Right forelimb (tissue), 1 donor: ENCODE data around the gene CEACAM16.
A peak's percentile ranks its signal among the peaks of the same experiment; 100 is the strongest.
"Not testable (repeated sequence)": the region's sequence is repeated elsewhere in the genome, so short reads cannot be mapped to it uniquely, and the experiment has no call there.

Source experiments
- DNase-seq: peaks from one replicate; pipeline ENCODE4 v3.0.0-alpha.2; 2018

The CEACAM16 gene, protein sequence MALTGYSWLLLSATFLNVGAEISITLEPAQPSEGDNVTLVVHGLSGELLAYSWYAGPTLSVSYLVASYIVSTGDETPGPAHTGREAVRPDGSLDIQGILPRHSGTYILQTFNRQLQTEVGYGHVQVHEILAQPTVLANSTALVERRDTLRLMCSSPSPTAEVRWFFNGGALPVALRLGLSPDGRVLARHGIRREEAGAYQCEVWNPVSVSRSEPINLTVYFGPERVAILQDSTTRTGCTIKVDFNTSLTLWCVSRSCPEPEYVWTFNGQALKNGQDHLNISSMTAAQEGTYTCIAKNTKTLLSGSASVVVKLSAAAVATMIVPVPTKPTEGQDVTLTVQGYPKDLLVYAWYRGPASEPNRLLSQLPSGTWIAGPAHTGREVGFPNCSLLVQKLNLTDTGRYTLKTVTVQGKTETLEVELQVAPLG

DNA sequence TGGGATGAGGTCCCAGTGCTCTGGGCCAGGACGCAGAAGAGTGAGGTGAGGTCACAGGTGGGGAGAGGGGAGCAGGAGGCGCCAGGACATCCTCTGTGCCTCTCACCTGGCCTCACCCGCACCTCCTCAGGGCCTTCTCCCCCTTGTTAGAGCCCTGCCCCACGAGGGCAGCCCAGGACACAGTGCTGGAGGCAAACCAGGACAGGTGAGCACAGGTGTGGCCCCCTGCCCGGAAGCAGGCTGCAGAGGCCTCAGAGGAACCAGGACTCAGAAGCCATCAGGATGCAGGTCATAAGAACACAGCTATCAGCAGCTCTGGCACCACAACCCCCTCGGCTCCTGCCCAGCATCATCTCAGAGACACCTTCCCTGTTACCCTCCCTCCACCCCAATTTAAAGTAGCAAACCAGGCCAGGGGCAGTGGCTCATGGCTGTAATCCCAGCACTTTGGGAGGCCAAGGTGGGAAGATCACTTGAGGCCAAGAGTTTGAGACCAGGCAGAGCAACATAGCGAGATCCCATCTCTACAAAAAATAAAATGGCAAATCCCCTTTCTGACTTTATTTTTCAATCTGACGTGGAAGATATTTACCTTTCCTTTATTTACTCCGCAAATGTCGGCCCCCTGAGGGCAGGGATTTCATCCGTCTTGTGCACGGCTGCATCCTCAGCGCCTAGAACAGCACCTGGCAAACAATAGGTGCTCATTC, at the start of gene CEACAM16:
CEACAM16 (plus strand) TSS at position 660 of the 710 bp plus-strand sequence. CDS start 2,306 bp downstream, outside the sequence.
- no peak for DNase-seq

DNA sequence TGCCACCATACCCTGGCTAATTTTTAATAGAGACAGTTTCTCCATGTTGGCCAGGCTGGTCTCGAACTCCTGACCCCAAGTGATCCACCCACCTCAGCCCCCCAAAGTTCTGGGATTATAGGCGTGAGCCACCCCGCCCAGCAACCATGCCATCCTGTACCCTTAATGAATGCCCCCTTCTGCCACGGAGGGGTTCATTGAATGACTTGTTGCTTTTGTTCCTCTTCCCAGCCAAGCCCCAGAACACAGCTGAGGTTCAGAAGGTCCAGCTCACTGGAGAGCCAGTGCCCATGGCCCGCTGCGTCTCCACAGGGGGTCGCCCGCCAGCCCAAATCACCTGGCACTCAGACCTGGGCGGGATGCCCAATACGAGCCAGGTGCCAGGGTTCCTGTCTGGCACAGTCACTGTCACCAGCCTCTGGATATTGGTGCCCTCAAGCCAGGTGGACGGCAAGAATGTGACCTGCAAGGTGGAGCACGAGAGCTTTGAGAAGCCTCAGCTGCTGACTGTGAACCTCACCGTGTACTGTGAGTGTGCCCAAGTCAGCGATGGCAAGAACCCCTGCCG, 49.3 kb upstream of the CEACAM16 start:
- DNase-seq = no peak

DNA sequence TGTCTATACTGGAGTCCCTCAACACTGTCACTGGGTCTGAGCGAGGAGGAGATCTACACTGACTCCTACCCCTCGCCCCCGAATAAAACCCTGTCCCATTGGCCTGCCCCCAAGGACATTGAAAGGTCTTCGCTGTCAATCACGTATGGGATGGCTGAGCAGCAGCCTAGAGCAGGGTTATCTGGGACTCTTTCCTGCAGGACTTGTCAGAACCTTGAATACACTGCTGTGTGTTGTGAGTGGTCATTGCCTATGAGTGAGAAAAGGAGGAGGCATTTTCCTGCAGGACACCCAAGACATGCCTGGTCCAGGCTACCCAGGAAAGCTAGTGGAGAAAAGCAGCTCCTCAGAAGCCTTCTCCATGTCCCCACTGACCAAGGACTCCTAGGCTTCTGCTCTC, 45.6 kb upstream of the CEACAM16 start:
- DNase-seq = no peak

DNA sequence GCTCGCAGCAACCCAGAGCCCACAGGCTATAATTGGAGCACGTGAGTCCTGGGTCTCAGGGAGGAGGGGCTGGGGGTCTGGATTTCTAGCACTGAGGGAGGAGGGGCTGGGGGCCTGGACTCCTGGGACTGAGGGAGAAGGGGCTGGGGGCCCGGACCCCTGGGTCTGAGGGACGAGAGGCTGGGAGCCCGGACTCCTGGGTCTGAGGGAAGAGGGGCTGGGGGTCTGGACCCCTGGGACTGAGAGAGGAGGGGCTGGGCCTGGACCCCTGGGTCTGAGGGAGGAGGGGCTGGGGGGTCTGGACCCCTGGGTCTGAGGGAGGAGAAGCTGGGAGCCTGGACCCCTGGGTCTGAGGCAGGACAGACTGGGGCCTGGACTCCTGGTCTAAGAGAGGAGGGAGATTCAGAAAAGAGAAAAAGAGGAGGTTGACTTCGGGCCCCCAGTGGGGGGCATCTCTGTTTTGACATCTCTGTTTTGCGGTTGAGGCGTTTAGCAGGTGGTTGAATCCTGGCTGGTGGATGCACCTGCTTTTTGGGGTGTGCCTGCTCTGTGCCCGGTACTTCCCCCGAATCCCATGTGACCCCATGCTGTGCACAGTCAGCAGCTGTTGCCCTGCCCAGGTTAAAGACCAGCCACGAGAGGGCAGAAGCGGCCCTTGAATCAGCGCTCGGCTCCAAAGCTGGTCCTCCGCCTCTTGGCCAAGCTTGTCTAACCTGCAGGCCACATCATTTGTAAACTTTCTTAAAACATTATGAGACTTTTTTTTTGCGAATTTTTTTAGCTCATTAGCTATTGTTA, 44.8 kb upstream of the CEACAM16 start:
- peak; percentile 66 for DNase-seq

DNA sequence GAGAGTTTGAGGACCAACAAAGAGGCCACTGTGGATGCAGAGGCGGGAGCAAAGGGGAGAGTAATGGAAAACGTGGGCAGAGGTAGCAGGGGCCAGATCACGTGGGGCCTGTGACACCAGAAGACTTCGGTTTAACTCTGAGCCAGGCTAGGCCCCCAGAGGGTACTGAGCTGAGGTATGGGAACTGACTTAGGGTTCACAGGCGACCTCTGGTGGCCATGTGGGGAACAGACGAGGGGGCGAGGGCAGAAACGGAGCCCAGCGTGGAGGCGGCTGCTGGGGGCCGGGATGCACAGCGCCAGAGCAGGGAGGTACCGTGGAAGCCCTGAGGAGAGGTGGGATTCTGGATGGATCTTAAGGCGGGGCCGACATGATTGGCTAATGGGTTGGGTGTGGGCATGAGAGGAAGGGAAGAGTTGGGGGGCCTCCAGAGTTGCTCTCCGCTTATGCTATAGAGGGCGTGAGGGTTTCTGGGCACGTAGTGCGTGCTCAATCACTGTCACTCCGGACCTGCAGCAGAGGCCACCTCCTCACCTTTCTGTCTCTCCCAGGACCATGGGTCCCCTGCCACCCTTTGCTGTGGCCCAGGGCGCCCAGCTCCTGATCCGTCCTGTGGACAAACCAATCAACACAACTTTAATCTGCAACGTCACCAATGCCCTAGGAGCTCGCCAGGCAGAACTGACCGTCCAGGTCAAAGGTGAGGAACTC, 41.6 kb upstream of the CEACAM16 start:
- peak; percentile 69 for DNase-seq

DNA sequence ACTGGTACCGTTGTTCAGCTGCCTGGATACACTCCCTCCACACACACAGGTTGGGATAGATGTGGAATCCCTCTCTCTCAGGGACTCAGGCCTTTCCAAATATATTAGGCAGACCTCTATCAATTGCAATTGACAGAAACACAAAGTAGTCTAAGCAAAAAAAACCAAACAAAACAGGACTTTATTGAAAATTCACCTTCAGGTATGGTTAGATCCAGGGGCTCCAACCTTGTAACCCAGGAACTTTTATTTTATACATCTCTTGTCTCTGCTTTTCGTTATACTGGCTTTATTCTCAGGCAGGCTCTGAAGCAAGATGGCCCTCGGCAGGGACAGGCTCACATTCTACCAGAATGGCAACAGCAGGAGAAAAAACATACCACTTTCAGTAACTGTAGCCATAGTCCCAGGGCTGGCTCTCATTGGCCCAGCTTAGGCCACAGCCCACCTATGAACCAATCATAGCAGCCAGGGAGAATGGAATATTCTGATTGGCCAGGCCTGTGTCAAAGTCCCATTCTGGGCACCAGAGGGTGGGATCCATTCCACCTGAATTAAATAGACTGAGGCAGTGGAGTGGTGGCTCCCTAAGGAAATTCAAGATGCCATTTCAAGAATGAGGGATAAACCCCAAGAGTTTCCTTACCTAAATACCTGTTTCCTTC, 40.8 kb upstream of the CEACAM16 start:
- no peak for DNase-seq

DNA sequence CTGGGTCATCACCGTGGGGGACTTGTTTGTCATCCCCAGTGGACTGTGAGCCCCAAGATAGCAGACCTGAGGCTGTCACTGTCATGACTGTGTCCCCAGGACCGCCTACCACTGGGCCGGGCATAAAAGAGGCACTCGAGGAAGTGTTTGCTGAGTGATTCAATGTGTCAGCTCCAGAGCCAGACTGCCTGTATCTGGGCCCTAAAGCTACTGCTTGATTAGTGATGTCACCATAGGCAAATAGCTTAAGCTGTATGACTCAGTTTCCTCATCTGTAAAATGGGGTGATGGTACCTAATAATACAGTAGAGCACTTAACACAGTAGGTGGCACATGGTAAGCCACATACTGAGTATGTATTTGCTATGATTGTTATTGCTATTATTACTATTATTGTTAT, 38.9 kb upstream of the CEACAM16 start:
- DNase-seq = no peak

DNA sequence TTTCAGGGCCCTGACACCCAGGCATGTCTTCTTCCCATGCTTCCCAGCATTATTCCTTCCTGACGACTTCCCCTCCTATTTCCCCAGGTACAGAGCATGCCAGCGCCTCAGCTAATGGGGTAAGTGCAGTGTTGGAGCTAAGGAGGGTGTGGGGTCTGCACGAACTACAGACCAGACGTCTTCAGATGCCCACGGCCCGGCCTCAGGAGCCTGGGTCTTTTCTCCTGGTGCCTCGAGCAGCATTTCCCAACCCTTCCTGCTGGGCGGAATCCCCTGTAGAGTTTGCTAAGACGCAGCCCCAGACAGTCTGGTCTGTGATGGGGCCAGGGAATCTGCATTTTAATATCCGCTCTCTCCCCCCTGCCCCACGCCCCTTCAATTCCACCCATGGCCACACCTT, 37.7 kb upstream of the CEACAM16 start:
- no peak for DNase-seq

DNA sequence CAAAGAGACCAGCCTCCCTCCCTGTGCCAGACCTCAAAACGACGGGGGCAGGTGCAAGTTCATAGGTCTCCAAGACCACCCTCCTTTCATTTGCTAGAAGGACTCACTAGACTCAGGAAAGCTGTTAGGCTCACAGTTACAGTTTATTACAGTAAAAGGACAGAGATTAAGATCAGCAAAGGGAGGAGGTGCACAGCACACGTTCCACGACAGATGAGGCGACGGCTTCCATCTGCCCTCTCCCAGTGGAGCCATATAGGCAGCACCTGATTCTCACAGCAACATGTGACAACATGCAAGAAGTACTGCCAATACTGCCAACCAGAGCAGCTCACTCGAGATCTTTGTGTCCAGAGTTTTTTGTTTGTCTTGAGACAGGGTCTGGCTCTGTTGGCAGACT, 37.0 kb upstream of the CEACAM16 start:
- DNase-seq = no peak

DNA sequence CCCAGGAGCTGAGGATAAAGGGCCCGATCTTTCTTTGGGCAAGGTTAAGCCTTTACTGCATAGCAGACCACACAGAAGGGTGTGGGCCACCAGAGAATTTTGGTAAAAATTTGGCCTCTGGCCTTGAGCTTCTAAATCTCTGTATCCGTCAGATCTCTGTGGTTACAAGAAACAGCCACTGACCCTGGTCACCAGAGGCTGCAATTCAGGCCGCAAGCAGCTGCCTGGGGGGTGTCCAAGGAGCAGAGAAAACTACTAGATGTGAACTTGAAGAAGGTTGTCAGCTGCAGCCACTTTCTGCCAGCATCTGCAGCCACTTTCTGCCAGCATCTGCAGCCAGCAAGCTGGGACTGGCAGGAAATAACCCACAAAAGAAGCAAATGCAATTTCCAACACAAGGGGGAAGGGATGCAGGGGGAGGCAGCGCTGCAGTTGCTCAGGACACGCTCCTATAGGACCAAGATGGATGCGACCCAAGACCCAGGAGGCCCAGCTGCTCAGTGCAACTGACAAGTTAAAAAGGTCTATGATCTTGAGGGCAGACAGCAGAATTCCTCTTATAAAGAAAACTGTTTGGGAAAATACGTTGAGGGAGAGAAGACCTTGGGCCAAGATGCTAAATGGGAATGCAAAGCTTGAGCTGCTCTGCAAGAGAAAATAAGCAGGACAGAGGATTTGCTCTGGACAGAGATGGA, 36.1 kb upstream of the CEACAM16 start:
- no peak for DNase-seq

DNA sequence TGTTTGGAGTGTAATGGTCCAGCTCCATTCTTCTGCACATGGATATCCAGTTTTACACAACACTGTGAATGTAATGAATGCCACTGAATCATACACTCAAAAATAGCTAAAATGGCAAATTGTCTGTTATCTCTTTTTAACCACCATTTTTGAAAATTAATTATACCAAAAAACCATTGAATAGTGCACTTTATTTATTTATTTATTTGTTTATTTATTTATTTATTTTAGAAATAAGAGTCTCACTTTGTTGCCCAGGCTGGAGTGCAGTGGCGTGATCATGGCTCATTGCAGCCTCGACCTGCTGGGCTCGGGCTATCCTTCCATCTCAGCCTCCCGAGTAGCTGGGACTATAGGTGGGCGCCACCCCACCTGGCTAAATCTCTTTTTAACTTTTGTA, 35.0 kb upstream of the CEACAM16 start:
- DNase-seq = no peak

DNA sequence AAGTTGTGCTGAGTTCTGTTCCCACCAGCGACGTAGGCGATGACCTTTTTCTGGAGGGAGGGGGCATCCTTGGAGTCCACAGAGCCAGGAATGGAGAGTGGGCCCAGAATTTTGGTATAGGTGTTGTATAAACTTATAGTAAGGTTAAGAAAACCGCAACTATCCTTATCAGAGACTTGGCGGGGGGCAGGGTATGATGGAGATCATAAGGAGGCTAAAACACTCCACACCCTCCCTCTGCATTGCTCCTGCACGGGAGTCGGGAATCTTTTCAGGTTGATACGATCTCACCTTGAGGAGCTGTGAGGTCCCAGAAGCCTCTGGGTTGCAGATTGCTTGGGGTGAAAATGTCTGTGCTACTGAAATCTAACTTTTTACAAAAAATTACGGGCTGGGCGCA, 34.0 kb upstream of the CEACAM16 start:
- no peak for DNase-seq

DNA sequence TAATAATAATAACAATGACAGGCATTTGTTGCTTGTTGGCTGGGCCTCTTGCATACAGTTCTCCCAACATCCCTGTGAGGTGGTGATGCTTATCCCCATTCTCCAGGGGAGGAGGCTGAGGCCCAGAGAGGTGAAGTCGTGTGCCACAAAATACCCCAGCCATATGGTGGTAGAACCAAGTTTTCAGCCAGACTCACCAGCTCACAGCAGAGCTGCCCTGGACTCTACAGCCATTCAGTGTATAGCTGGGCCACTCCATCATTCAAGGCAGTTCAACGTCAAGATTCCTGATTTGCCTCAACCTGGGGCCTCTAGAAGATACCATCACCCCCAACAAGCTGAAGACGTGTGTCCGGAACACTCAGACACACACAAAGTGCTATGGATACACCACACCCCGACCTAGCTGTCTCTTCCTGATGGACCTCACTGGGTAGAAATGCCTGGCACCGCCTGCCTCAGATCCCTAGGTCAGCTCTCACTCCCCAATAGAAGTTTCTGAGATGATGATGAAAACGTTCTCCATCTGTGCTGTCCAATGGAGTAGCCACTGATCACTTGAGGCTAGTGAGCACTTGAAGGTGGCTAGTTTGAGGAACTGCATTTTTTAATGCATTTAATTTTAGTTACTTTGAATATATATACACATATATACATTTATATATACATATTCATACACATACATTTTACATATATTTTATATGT, 31.9 kb upstream of the CEACAM16 start:
- no peak for DNase-seq

DNA sequence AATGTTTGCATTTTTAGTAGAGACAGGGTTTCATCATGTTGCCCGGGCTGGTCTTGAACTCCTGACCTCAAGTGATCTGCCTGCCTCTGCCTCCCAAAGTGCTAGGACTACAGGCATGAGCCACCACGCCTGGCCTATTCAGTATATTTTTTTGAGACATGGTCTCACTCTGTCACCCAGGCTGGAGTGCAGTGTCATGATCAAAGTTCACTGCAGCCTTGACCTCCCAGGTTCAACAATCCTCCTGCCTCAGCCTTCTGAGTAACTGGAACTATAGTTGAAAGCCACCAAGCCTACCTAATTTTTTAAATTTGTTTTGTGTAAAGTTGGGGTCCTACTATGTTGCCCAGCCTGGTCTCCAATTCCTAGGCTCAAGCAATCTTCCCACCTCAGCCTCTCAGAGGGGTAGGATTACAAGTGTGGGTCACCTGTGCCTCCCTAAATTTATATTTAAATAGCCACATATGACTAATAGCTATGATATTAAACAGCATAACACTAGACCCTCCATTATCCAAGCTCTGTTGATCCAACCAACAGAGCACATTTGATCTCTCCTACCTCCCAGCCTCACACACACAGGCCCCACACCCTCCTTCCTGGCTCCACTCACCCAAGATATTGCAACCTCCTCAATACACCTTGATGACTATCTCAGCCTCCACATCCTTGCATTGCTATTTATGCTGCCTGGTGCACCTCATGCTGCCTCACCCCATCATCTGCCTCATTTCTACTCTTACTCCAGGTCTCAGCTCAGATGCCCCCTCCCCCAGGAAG, 29.8 kb upstream of the CEACAM16 start:
- DNase-seq = no peak

DNA sequence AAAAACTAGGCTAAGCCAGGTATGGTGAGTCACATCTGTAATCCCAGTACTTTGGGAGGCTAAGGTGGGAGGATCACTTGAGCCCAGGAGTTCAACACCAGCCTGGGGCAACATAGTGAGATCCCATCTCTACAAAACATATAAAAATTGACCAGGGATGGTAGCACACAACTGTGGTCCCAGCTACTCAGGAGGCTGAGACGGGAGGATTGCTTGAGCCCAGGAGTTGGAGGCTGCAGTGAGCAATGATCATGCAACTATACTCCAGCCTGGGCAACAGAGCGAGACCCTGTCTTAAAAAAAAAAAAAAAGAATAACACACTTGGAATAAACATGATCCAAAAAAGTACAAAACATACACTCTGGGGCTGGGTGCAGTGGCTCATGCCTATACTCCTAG, 28.9 kb upstream of the CEACAM16 start:
- DNase-seq = not testable (repeated sequence)

DNA sequence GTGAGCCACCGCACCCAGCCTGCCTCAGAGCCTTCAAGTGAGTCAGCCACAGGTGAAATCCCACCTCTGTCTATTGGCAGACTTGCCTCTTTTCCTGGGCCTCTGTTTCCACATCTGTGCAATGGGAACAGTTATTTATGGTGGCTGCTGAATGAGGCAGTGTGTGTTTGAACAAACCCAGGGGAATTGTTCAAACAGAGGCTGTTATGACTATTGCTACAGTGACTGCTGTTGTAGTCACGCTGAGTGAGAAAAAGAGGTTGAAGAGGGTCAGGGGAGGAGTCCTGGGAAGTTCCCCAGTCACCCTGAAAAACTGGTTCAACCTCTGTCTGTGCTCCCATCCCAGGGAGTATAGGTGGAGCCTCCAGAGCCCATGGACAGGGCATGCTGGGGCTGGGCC, 27.6 kb upstream of the CEACAM16 start, which contains the start of gene CEACAM19:
CEACAM19 (plus strand) TSS at position 83 of the 400 bp plus-strand sequence. CDS start 450 bp downstream, outside the sequence.
- DNase-seq = no peak

DNA sequence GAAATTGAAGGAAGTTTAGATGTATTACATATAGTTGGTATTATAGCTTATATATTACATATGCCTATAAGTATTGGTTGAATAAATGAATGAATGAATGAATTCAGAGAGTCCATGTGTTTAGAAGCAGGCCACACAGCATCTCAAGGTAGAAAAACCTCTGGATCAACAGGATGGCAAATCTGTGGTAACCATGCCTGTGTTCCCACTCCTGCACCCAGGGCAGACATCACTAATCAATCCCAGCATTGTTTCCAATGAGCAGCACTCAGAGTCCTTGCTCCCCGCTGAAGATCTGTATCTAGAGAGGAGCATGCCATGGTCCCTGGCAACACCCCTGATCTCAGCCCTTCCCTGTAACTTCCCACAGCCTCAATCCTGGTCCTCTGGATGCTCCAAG, 26.7 kb upstream of the CEACAM16 start:
- no peak for DNase-seq

DNA sequence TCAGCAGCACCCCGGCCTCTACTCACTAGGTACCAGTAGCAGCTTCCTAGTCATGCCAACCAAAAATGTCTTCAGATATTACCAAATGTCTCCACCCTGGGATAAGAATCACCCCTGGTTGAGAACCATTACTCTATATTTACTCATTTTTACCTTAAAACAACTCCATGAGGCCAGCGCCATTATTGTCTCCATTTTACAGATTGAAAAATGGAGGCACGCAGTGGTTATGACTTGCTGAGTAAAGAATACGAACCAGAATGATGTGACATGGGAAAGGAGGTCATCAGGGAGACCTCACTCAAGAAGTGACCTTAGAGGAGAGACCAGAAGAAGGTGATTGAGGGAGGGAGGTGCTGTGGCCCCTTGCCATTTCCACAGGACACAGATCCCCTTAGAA, 25.4 kb upstream of the CEACAM16 start:
- DNase-seq = no peak

DNA sequence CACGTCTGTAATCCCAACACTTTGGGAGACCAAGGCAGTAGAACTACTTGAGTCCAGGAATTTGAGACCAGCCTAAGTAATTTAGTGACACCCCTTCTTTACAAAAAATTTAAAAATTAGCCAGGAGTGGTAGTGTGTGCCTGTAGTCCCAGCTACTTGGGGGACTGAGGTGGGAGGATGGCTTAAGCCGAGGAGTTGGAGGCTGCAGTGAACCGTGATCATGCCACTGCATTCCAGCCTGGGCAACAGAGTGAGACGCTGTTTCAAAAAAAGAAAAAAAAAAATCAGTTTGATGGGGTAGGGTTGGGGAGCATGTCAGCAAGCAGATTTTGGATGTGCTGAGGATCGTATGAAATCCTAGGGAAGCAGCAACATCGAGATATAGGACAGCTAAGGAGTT, 23.4 kb upstream of the CEACAM16 start:
- DNase-seq = no peak
